ENCODE measurements around the gene CHID1. TPM values are rescaled to one million over a fixed set of nuclear protein-coding genes. Genes with fewer than 3 reads are reported as not detected.

CHID1 gene
- total RNA-seq, 1 donor, result 42.3 TPM

DNA sequence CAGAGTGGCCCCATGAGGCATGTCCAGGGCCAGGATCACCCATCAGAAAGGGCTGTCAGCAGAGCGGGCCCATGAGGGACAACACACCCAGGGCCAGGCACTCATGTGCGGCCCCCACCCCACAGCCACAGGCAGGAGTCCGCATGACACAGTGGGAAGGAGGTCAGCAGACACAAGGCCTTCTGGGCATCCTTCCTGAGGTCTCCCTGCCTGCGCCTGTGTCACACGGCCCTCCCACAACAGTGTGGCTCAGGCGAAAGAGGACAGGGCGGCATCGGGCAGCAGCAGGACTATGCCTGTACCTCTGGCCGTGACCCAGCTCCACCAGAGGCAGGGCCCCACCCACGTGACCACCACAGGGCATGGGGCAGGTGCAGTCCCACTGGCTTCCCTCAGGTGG, 27.1 kb downstream of the CHID1 start:
- no peak for DNase-seq (ENCODE audit: low read depth)
- no peak overlapping the region for H3K4me3 ChIP-seq (ENCODE audit: low read depth, low read length)
- TF ChIP-seq, protein P1, sequence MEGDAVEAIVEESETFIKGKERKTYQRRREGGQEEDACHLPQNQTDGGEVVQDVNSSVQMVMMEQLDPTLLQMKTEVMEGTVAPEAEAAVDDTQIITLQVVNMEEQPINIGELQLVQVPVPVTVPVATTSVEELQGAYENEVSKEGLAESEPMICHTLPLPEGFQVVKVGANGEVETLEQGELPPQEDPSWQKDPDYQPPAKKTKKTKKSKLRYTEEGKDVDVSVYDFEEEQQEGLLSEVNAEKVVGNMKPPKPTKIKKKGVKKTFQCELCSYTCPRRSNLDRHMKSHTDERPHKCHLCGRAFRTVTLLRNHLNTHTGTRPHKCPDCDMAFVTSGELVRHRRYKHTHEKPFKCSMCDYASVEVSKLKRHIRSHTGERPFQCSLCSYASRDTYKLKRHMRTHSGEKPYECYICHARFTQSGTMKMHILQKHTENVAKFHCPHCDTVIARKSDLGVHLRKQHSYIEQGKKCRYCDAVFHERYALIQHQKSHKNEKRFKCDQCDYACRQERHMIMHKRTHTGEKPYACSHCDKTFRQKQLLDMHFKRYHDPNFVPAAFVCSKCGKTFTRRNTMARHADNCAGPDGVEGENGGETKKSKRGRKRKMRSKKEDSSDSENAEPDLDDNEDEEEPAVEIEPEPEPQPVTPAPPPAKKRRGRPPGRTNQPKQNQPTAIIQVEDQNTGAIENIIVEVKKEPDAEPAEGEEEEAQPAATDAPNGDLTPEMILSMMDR (IDR thresholded peaks at IDR 0.05; ENCODE audit: insufficient read depth, low read depth, low read length), result no peak

DNA sequence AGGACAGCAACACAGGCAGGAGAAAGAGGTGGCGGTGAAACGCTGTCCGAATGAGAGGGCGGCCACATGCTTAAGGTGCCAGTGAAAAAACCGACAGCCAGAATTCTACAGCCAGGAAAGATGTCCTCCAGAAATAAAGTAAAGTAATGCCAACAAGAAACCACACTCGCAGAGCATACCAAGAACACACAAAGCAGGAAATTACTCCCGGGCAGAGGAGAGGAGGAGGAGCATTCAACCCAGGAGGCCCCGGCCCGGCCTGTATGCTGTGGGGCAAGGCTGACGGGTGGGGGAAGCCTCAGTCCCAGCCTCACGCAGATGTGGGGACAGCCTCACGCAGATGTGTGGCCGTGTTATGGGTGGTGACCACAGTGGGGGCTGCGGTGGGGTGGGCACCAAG, 28.0 kb downstream of the CHID1 start:
- H3K4me3 ChIP-seq (ENCODE audit: low read depth, low read length), result no peak overlapping the region
- TF ChIP-seq, protein P1 (IDR thresholded peaks at IDR 0.05; ENCODE audit: insufficient read depth, low read depth, low read length), result no peak
- no peak for DNase-seq (ENCODE audit: low read depth)

DNA sequence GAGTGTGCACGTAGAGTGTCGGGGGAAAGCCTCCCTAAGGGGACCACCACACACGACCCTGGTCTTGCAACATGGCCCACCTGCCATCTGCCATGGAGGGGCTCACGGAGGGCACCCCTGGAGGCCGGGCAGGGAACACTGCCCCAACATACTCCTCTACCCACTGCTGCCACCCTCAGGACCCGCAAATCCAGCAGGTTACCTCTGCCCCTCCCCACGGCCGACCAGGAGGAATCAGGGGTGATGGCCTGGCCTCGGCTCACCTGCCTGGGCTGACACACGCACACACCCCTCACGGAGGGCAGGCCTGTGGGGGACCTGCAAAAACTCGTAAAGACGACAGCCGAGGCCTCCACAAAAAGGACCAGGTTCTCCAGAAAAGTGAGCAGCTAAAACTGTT, 30.2 kb downstream of the CHID1 start:
- TF ChIP-seq, protein P1 (IDR thresholded peaks at IDR 0.05; ENCODE audit: insufficient read depth, low read depth, low read length), result no peak
- DNase-seq (ENCODE audit: low read depth), result no peak
- no peak overlapping the region for H3K4me3 ChIP-seq (ENCODE audit: low read depth, low read length)

DNA sequence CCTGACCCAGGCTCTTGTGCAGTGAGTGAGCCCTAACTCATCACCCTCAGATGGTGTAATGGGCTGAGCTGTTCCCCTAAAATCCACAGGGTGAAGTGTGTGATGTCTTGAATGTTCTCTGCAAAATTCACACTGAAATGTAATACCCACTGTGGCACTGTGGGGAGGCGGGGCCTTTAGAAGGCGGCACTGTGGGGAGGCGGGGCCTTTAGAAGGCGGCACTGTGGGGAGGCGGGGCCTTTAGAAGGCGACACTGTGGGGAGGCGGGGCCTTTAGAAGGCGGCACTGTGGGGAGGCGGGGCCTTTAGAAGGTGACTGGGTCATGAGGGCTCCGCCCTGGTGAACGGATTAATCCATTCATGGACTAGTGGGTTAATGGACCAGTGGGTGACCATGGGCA, 33.0 kb downstream of the CHID1 start:
- DNase-seq (ENCODE audit: low read depth), result no peak
- TF ChIP-seq, protein P1 (IDR thresholded peaks at IDR 0.05; ENCODE audit: insufficient read depth, low read depth, low read length), result no peak

DNA sequence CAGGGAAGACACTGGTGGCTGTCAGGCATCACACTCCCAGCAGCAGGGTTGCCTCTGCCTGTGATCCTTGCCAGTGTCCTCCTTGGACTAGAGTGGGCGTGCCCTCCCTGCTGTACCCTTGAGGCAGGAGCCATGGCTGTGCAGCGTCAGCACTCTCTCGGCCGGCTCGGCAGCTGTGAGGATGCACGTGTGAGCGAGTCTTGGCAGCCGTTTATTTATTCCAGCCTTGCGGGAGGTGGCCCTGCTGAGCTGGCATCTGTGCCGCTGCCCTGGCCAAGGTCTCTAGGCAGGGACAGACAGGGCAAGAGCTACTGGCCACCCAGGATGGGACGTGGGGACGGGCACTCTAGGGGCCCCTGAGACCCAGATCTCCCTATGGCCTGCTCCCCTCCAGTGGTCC, 34.1 kb downstream of the CHID1 start:
- DNase-seq (ENCODE audit: low read depth), result peak; percentile 4

More for the DNA sequence above, 33.0 kb downstream of the CHID1 start:
- no peak overlapping the region for H3K4me3 ChIP-seq (ENCODE audit: low read depth, low read length)

DNA sequence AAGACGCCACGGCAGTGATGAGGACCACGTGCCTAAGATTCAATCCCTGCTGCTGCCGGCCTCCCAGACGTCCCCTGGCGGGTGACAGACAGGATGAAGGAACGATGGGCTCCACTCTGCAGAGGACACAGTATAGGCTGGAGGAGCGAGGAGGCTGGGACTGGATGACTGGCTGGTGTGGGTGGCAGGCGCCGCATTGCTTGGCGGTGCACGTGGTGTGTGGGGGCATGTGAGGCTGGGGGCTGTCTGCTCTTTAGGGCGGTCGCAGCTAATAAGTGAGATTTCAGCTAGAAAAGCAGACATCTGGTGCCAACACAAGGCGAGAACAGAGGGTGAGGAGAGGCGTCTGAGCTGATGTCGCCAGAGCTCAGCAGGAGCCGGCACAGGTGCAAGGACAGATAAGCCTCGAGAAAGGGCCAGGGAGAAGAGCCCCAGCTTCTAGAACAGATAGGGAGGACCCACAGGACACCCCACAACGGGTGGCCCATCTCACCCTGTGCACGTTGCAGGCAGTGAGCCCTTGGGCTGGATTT, 34.8 kb downstream of the CHID1 start:
- DNase-seq (ENCODE audit: low read depth), result no peak
- no peak overlapping the region for H3K4me3 ChIP-seq (ENCODE audit: low read depth, low read length)
- TF ChIP-seq, protein P1 (IDR thresholded peaks at IDR 0.05; ENCODE audit: insufficient read depth, low read depth, low read length), result no peak

More for the DNA sequence above, 34.1 kb downstream of the CHID1 start:
- TF ChIP-seq, protein P1 (IDR thresholded peaks at IDR 0.05; ENCODE audit: insufficient read depth, low read depth, low read length), result no peak
- H3K4me3 ChIP-seq (ENCODE audit: low read depth, low read length), result no peak overlapping the region

DNA sequence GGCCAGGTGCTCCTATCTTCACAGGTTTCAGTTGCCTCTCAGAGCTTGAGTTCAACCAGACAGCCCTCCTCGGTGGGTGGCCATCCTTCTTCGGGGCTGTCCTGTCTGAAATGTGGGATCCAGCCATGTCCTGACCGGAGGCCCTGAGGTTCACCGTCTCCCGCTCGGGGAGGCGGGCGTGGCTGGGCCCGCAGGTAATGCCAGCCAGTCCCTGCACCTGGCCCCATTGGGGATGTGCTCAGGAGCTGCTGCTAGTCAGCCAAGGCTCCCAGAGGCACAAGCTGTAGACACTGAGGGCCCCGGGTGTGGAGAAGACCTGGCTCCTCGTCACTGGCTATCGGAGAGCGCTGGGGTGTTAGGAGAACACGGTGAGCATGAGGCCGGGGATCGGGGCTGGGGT, 35.4 kb downstream of the CHID1 start:
- no peak for DNase-seq (ENCODE audit: low read depth)
- TF ChIP-seq, protein P1 (IDR thresholded peaks at IDR 0.05; ENCODE audit: insufficient read depth, low read depth, low read length), result no peak
- H3K4me3 ChIP-seq (ENCODE audit: low read depth, low read length), result no peak overlapping the region

Measured in fibroblast of villous mesenchyme (primary cell).